CD4-positive, alpha-beta T cell (primary cell): Measurements from ENCODE around the gene MBOAT2. TPM values are rescaled to one million over a fixed set of nuclear protein-coding genes. Genes with fewer than 3 reads are reported as not detected.

ENCODE experiments used
- ATAC-seq: fragments of 200-7000 bp; cut with Tn5 transposase; one replicate; pipeline ENCODE4 v1.10.0; 2022; ENCODE audit warnings: mild to moderate bottlenecking; ENCODE audit not compliant: poor library complexity
- CTCF ChIA-PET: fragments of 350-600 bp; sonication (Branson Sonifier 250); formaldehyde crosslinking; loops from one replicate; lab custom pipeline; 2021; ENCODE audit warnings: antibody characterized with exemption, inconsistent platforms; lab: Charles Lee
- POLR2A ChIA-PET: fragments of 350-600 bp; sonication (Branson Sonifier 250); formaldehyde crosslinking; loops from one replicate; lab custom pipeline; 2021; ENCODE audit warnings: antibody characterized with exemption, inconsistent platforms; lab: Charles Lee
- DNase-seq, 14 experiments: peaks; one replicate each; pipeline ENCODE4 v3.0.0-alpha.2; 2013 to 2020; ENCODE audit warnings: mixed read lengths in 2 of 14
- H3K27ac ChIP-seq, 2 donors: one replicate each; pipeline versions ENCODE4 v1.5.1 to v1.7.0; 2013; ENCODE audit warnings: low read length in 2 of 2, low read depth in 1 of 2, mild to moderate bottlenecking in 1 of 2
- H3K27me3 ChIP-seq, 2 experiments: 1 replicate in 1 of 2; 2 replicates in 1 of 2; pipeline versions ENCODE4 v1.6.1 to v1.7.0; 2013; ENCODE audit warnings: low read length in 2 of 2, control low read depth in 1 of 2, mild to moderate bottlenecking in 1 of 2, moderate library complexity in 1 of 2; ENCODE audit not compliant: insufficient read depth in 2 of 2, control insufficient read depth in 1 of 2
- H3K36me3 ChIP-seq: one replicate; pipeline ENCODE4 v1.6.1; 2013; ENCODE audit warnings: low read length, control low read depth; ENCODE audit not compliant: insufficient read depth
- H3K4me1 ChIP-seq: one replicate; pipeline ENCODE4 v1.6.1; 2013; ENCODE audit warnings: low read length, control low read depth; ENCODE audit not compliant: insufficient read depth
- H3K4me3 ChIP-seq: one replicate; pipeline ENCODE4 v1.5.1; 2013; ENCODE audit warnings: mild to moderate bottlenecking, low read length, moderate library complexity
- H3K9me3 ChIP-seq, 2 experiments: 1 replicate in 1 of 2; 2 replicates in 1 of 2; pipeline versions ENCODE4 v1.6.1 to v1.7.0; 2013; ENCODE audit warnings: low read length in 2 of 2, mild to moderate bottlenecking in 2 of 2, control low read depth in 1 of 2, moderate library complexity in 1 of 2; ENCODE audit not compliant: control insufficient read depth in 1 of 2, insufficient read depth in 1 of 2
- H3K27ac Mint-ChIP-seq: one replicate; pipeline ENCODE4 v1.8.0; 2020; ENCODE audit warnings: mixed read lengths
- H3K27me3 Mint-ChIP-seq: one replicate; pipeline ENCODE4 v1.8.0; 2021; ENCODE audit warnings: mixed read lengths
- H3K36me3 Mint-ChIP-seq: one replicate; pipeline ENCODE4 v1.8.0; 2021; ENCODE audit warnings: low read depth, mixed read lengths
- H3K4me1 Mint-ChIP-seq: one replicate; pipeline ENCODE4 v1.8.0; 2021; ENCODE audit warnings: low read depth, mixed read lengths
- H3K4me3 Mint-ChIP-seq: one replicate; pipeline ENCODE4 v1.8.0; 2020; ENCODE audit warnings: mild to moderate bottlenecking, mixed read lengths
- H3K9me3 Mint-ChIP-seq: one replicate; pipeline ENCODE4 v1.8.0; 2020; ENCODE audit warnings: mixed read lengths
- CTCF ChIP-seq: fragments of 200-600 bp; IDR thresholded peaks from one replicate; pipeline ENCODE4 v1.8.0; 2022; ENCODE audit warnings: antibody characterized with exemption, mild to moderate bottlenecking
- intact Hi-C, 2 experiments: fragments of 100-400 bp; cut with DNase I in 1 of 2; cut with micrococcal nuclease in 1 of 2; formaldehyde crosslinking; loops; one replicate each; pipeline versions ENCODE4 v1.15.1 to v1.9.0; 2023 to 2025; cut with DNase I, micrococcal nuclease
- total RNA-seq, 174 experiments: library from RNA in 2 of 174; stranded (reverse) in 2 of 174; gene quantifications; one replicate each; pipeline ENCODE4 v1.2.3 and lab custom pipeline; 2021 to 2026

The MBOAT2 gene
- total RNA-seq, 2 experiments from 2014 or later = 1.9 to 2.0 TPM

GRCh38 chr2:8986327-8986976 is 17.0 kb downstream of the MBOAT2 start:
- H3K9me3 ChIP-seq = no peaks in the 10 kb centered on the region
- no peak for ATAC-seq
- no peaks in the 10 kb centered on the region for H3K27me3 Mint-ChIP-seq
- no peak for TF ChIP-seq CTCF
- DNase-seq = no peak
- no peaks in the 10 kb centered on the region for H3K36me3 Mint-ChIP-seq
- H3K4me1 ChIP-seq = no peaks in the 10 kb centered on the region
- no peak overlapping the region for H3K4me3 Mint-ChIP-seq
- POLR2A ChIA-PET = no interaction called here
- no peaks in the 10 kb centered on the region for H3K36me3 ChIP-seq
- no peak overlapping the region for H3K27ac ChIP-seq
- no peaks in the 10 kb centered on the region for H3K27me3 ChIP-seq
- H3K4me1 Mint-ChIP-seq = no peaks in the 10 kb centered on the region
- CTCF ChIA-PET = no interaction called here
- H3K4me3 ChIP-seq = no peak overlapping the region
- no peaks in the 10 kb centered on the region for H3K9me3 Mint-ChIP-seq
- intact Hi-C loops = no loop called here
- no peak overlapping the region for H3K27ac Mint-ChIP-seq

GRCh38 chr2:8985561-8986326 is 17.7 kb downstream of the MBOAT2 start:
- Mint-ChIP-seq H3K4me3 (no peak overlapping the region), H3K4me1 (no peaks in the 10 kb centered on the region), H3K36me3 (no peaks in the 10 kb centered on the region), H3K27ac (no peak overlapping the region), H3K27me3 (no peaks in the 10 kb centered on the region), H3K9me3 (no peaks in the 10 kb centered on the region)
- POLR2A ChIA-PET = no interaction called here
- intact Hi-C loops = no loop called here
- CTCF ChIA-PET = no interaction called here
- ATAC-seq (no peak), DNase-seq (no peak)
- TF ChIP-seq CTCF = no peak
- Histone ChIP-seq H3K4me3 (no peak overlapping the region), H3K27me3 (no peaks in the 10 kb centered on the region), H3K4me1 (no peaks in the 10 kb centered on the region), H3K9me3 (no peaks in the 10 kb centered on the region), H3K27ac (no peak overlapping the region), H3K36me3 (no peaks in the 10 kb centered on the region)

GRCh38 chr2:8984855-8985254 is 18.6 kb downstream of the MBOAT2 start:
- Histone ChIP-seq H3K27me3 (no peaks in the 10 kb centered on the region), H3K4me3 (no peak overlapping the region), H3K9me3 (no peaks in the 10 kb centered on the region), H3K27ac (no peak overlapping the region), H3K4me1 (no peaks in the 10 kb centered on the region), H3K36me3 (no peaks in the 10 kb centered on the region)
- intact Hi-C loops = no loop called here
- no peak for TF ChIP-seq CTCF
- no peaks in the 10 kb centered on the region for H3K4me1 Mint-ChIP-seq
- no peak for DNase-seq
- no peak overlapping the region for H3K4me3 Mint-ChIP-seq
- no peak overlapping the region for H3K27ac Mint-ChIP-seq
- H3K27me3 Mint-ChIP-seq = no peaks in the 10 kb centered on the region
- ATAC-seq = no peak
- no peaks in the 10 kb centered on the region for H3K9me3 Mint-ChIP-seq
- POLR2A ChIA-PET = no interaction called here
- no peaks in the 10 kb centered on the region for H3K36me3 Mint-ChIP-seq
- CTCF ChIA-PET = no interaction called here
